Cardiac septum (tissue), 1 donor: Measurements from ENCODE around the gene STRBP. TPM values are rescaled to one million over a fixed set of nuclear protein-coding genes. Genes with fewer than 3 reads are reported as not detected.

Source experiments
- DNase-seq: peaks from one replicate; pipeline ENCODE4 v3.0.0-alpha.2; 2020; ENCODE audit warnings: low spot score
- intact Hi-C: fragments of 100-400 bp; cut with DNase I; formaldehyde crosslinking; loops from one replicate; pipeline ENCODE4 v1.14.0; 2022
- total RNA-seq: library from RNA; stranded (reverse); fragmentation: NEBNext Ultra II Directional; extraction: Animal tissue kit (Norgen Biotek cat#: 25700); gene quantifications from one replicate; pipeline ENCODE4 v1.2.1, GENCODE V29; 2021
- donor health status: DM: no; HTN: no; CAD: no.

STRBP gene
- total RNA-seq, 1 donor from 2014 or later, result 16.1 TPM

DNA sequence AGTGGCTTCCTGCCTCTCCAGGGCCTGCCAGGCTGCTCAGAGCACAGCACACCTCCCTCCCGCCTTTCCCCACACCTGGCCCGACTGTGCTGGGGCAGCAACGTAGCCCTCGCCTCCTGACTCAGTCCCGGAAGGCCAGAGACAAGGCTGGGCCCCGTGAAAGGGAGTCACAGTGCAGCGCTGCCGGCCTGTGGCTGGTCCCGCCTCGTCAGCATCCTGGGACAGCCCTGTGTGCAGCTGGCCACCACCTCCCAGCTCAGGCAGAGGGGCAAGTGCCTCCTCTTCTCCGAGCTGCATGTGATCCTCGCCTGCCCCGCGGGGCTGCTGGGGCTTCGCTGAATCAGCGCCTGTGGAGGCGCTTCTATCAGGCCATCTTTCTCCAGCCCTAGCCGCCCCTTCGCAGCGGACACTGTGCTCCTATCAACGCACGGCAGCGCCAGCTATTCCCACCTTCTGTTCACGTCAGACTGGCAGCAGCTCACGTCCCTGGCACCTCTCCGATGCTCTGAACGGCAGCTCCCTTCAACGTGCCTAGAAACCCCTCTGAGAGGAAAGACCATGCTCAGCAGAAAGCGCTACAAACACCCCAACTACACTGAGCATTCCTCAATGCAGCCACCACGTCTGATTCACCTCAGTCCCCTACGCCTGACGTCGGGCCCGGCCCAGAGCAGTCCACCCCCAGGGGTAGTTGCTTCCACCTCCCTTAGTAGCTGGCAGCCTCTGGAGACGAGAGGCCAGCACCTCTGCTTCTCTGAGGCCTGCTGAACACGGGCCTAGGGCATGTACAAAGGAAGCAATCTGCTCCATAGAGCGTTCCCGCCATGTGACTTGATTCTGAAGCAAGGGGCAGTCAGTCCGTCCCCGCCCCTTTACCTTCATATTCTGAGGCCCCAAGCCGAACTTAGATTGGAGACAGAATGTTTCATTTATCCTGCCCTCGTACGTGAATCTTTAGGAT is 156.1 kb downstream of the STRBP start:
- DNase-seq, result no peak
- intact Hi-C loops, result loop anchor here (10.0 kb wide), 1 partner anchor 233 kb away; no protein-coding TSS in a partner anchor

- no peak for DNase-seq
- intact Hi-C loops, result loop anchor here (10.0 kb wide), 1 partner anchor 233 kb away; no protein-coding TSS in a partner anchor
These were observed 156.9 kb downstream of the STRBP start for GRCh38 chr9:123111427-123112014.

- intact Hi-C loops, result loop anchor here (10.0 kb wide), 1 partner anchor 235 kb away; no protein-coding TSS in a partner anchor
- no peak for DNase-seq
These were observed 158.7 kb downstream of the STRBP start for GRCh38 chr9:123109540-123110279.

GRCh38 chr9:123108976-123109375 is 159.4 kb downstream of the STRBP start:
- intact Hi-C loops, result no loop called here
- DNase-seq, result no peak

GRCh38 chr9:123107639-123108285 is 160.6 kb downstream of the STRBP start:
- intact Hi-C loops, result no loop called here
- DNase-seq, result no peak

- DNase-seq, result no peak
- intact Hi-C loops, result no loop called here
These were observed 162.9 kb downstream of the STRBP start for GRCh38 chr9:123105490-123105889.

- DNase-seq, result no peak
- intact Hi-C loops, result no loop called here
These were observed 163.6 kb downstream of the STRBP start for GRCh38 chr9:123104807-123105206.

GRCh38 chr9:123102375-123103113 is 165.8 kb downstream of the STRBP start:
- no peak for DNase-seq
- intact Hi-C loops, result no loop called here

- intact Hi-C loops, result no loop called here
- DNase-seq, result no peak
These were observed 168.8 kb downstream of the STRBP start for GRCh38 chr9:123099548-123099947.

- intact Hi-C loops, result no loop called here
- no peak for DNase-seq
These were observed 169.3 kb downstream of the STRBP start for GRCh38 chr9:123099042-123099441.

DNA sequence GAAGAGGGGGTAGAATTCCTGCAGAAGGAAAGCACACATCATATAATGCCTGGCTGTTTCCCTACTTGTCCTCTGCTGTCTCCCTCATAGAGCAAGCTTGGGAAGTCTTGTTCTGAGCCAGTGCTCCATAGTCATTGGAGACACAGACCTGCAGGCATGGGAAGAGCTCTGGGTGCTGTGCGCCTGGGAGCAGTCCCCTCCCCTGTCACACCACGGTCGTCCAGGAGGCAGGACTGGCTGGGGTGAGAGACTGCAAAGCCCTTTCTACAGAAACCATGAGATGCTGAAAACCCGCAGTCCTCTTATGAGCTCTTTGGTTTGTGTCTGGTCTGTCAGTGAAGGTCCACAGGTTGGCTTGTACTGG is 170.3 kb downstream of the STRBP start:
- intact Hi-C loops, result no loop called here
- DNase-seq, result no peak

- intact Hi-C loops, result no loop called here
- no peak for DNase-seq
These were observed 170.8 kb downstream of the STRBP start for GRCh38 chr9:123097430-123098095.

DNA sequence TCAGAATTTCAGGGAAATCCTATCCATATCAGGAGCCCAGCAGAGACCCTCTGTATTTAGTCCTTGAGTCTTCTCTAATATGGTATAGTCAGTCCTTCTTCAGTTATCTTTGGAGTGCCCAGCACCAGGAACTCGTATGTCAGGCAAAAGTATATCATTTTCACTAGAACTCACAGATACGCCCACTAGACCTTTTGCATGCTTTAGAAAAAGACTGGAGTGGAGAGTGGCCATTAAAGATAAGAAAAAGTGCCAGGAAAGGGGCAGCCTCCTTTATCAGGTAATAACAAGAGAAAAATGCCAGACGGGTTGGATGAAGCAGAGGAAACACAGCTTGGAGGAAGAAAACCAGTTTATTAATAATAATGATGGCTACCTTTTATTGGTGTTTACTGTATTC is 171.4 kb downstream of the STRBP start:
- no peak for DNase-seq
- intact Hi-C loops, result no loop called here

- intact Hi-C loops, result no loop called here
- DNase-seq, result no peak
These were observed 175.2 kb downstream of the STRBP start for GRCh38 chr9:123093141-123093540.

GRCh38 chr9:123091459-123091858 is 176.9 kb downstream of the STRBP start:
- intact Hi-C loops, result no loop called here
- no peak for DNase-seq

GRCh38 chr9:123090956-123091355 is 177.4 kb downstream of the STRBP start:
- no peak for DNase-seq
- intact Hi-C loops, result no loop called here

GRCh38 chr9:123090198-123090896 is 178.0 kb downstream of the STRBP start:
- DNase-seq, result no peak
- intact Hi-C loops, result no loop called here

GRCh38 chr9:123089790-123090189 is 178.6 kb downstream of the STRBP start:
- DNase-seq, result no peak
- intact Hi-C loops, result no loop called here
